ENCODE results near the gene SLC6A6. TPM values are rescaled to one million over a fixed set of nuclear protein-coding genes. Genes with fewer than 3 reads are reported as not detected.

The SLC6A6 gene
- total RNA-seq, 1 experiment from 2014 or later: 72.6 TPM

DNA sequence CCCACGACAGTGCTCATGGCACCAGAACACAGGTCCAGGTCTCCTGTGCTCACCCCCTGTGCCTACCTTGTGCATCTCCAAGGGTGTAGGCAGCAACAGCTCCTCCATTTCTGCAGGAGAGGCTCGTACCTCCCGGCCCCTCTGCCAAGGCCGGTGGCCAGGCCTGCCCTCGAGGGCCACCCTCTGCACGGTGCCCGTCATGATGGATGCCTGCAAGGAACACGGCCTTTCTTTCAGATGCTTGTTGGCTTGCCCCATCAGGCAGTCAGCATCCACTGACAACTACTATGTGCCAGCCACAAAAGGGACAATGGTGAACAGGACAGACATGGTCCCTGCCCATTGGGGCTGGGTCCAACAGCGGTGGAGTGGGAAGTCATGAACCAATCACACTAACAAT, 93.9 kb downstream of the SLC6A6 start:
- H3K79me2 ChIP-seq (ENCODE audit: insufficient read depth, low read length): no peaks in the 10 kb centered on the region
- no peak for DNase-seq
- H3K56ac ChIP-seq (ENCODE audit: insufficient read length, low read depth, low read length): no peak overlapping the region
- H3K4me2 ChIP-seq (ENCODE audit: insufficient read depth, insufficient read length, low read length): no peak overlapping the region
- H3K14ac ChIP-seq (ENCODE audit: insufficient read depth, low read length): no peak overlapping the region
- H4K20me1 ChIP-seq (ENCODE audit: control insufficient read depth, insufficient read depth, insufficient read length): no peaks in the 10 kb centered on the region
- H3K4ac ChIP-seq (ENCODE audit: low read depth, low read length): no peak overlapping the region
- no peak for TF ChIP-seq CTCF (conservative IDR thresholded peaks at IDR 0.05)
- H3K79me1 ChIP-seq (ENCODE audit: insufficient read depth, low read depth, low read length, poor library complexity, severe bottlenecking): no peaks in the 10 kb centered on the region
- peaks cover 6% of the 10 kb centered on the region in 2 experiments for H3K4me1 Mint-ChIP-seq
- H4K91ac ChIP-seq (ENCODE audit: insufficient read length, low read depth, low read length): no peak overlapping the region
- no peak overlapping the region for H3K23ac ChIP-seq (ENCODE audit: insufficient read length, low read depth, low read length)
- H2BK5ac ChIP-seq (ENCODE audit: insufficient read length, low read length): no peak overlapping the region
- no peaks in the 10 kb centered on the region for H3K36me3 Mint-ChIP-seq (ENCODE audit: insufficient read depth in 1 of 3, low read depth in 3 of 3)
- no peak overlapping the region for H3K27ac ChIP-seq (ENCODE audit: insufficient read length, low read depth, low read length)
- H3K9me3 Mint-ChIP-seq: peaks cover 0 to under 1% of the 10 kb centered on the region in 2 experiments; a peak in 1 of 5 replicates
- H2AFZ ChIP-seq (ENCODE audit: low read length): no peak overlapping the region
- no peak overlapping the region for H2AK5ac ChIP-seq (ENCODE audit: insufficient read length, low read length)
- H2BK15ac ChIP-seq (ENCODE audit: low read depth, low read length): no peak overlapping the region
- H4K5ac ChIP-seq (ENCODE audit: insufficient read length, low read depth, low read length): no peak overlapping the region
- no peak overlapping the region for H2BK20ac ChIP-seq (ENCODE audit: low read depth, low read length, poor library complexity, severe bottlenecking)
- H3K23me2 ChIP-seq (ENCODE audit: insufficient read length, low read depth, low read length, poor library complexity, severe bottlenecking): no peaks in the 10 kb centered on the region
- H3K27ac Mint-ChIP-seq: no peak overlapping the region
- peaks cover 18% of the 10 kb centered on the region for H3K27me3 Mint-ChIP-seq (ENCODE audit: low read depth)
- H3K27me3 ChIP-seq (ENCODE audit: insufficient read depth, low read length): no peaks in the 10 kb centered on the region
- no peak overlapping the region for H3K18ac ChIP-seq (ENCODE audit: insufficient read length, low read depth, low read length)
- no peaks in the 10 kb centered on the region for H3K9me3 ChIP-seq (ENCODE audit: control insufficient read depth, low read depth, low read length)
- no peak overlapping the region for H4K8ac ChIP-seq (replicated peaks; ENCODE audit: insufficient read length, low read depth, low read length)
- H3K4me3 Mint-ChIP-seq: no peak overlapping the region
- H3K4me1 ChIP-seq (ENCODE audit: insufficient read depth, low read length): no peaks in the 10 kb centered on the region
- H3K9ac ChIP-seq (ENCODE audit: extremely low read depth, insufficient read length, low read length): no peak overlapping the region
- H2BK12ac ChIP-seq (ENCODE audit: insufficient read length, low read depth, low read length): no peak overlapping the region
- WGBS (ENCODE audit: extremely low coverage, insufficient read length, low lambda C conversion rate): no CpG with 5 or more reads among the region's 9 CpGs
- H3T11ph ChIP-seq (ENCODE audit: low read length): no peak overlapping the region
- H2BK120ac ChIP-seq (ENCODE audit: low read depth, low read length, poor library complexity, severe bottlenecking): no peak overlapping the region

All from H9 (cell line).